GM18519 (cell line): ENCODE data around the gene SETD3.

ENCODE experiments used
- ATAC-seq: cut with Tn5 transposase; IDR thresholded peaks from one replicate; pipeline ENCODE4 v1.9.1; 2021; ENCODE audit warnings: mild to moderate bottlenecking, moderate library complexity; ENCODE audit not compliant: unreplicated experiment, low FRiP score

Gene SETD3

DNA sequence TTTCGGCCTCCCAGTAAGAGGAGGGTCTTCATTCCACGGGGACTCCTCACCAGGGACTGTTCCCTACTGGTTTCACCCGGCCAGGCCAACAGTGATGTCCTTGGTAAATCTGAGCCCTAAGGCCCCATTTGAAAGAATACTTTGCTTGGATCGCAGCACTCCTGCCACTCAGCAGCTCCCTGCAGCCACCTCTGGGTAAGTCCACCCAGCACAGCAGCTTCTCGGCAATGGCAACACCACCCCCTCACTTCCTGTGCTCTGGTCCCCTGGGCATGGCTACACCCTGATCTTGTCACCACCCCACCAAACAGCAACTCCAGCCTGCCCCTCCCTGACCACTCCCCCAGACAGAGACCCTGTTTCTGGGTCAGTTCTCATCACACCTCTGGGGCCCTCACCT, 100.3 kb downstream of the SETD3 start:
- ATAC-seq = no peak

DNA sequence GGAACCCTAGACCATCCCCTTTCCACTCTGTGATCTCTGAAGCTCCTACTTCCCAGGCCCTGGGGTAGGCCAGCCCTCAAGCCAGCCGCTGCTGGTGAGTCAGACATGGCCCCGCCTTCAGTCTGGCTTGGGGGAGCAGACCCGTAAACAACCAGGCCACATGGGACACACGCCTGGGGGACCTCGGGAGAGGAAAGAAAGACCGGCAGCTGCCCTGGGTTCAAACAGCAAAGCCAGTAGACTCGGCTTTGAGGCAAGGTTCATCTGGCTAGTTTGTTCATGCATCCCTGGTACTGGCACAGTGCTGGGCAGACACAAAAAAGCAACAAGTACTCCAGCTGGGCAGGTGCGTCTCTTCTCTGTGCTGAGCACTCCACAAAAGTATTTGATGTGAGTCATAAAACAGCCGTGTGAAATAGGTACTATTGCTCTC, 101.9 kb downstream of the SETD3 start:
- ATAC-seq = no peak

DNA sequence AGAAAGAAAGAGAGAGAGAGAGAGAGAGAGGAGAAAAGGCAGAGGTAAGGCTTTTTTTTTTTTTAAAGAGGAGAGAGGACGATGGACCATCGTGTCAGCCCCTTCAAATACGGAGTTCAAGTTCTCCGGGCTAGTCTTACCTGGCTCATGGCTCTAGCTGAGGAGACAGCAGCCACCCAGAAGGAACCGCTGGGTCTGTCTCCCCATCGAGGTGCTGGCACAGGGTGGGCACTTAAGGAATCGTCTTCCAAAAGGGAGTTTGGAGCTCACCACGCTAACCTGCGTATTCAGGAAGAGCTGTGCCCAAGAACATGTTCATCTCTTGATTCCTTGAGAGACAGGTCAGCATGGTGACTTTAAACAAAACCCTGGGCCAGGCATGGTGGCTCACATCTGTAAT, 102.7 kb downstream of the SETD3 start:
- ATAC-seq = no peak

GRCh38 chr14:99374964-99375363, 105.7 kb downstream of the SETD3 start:
- no peak for ATAC-seq

DNA sequence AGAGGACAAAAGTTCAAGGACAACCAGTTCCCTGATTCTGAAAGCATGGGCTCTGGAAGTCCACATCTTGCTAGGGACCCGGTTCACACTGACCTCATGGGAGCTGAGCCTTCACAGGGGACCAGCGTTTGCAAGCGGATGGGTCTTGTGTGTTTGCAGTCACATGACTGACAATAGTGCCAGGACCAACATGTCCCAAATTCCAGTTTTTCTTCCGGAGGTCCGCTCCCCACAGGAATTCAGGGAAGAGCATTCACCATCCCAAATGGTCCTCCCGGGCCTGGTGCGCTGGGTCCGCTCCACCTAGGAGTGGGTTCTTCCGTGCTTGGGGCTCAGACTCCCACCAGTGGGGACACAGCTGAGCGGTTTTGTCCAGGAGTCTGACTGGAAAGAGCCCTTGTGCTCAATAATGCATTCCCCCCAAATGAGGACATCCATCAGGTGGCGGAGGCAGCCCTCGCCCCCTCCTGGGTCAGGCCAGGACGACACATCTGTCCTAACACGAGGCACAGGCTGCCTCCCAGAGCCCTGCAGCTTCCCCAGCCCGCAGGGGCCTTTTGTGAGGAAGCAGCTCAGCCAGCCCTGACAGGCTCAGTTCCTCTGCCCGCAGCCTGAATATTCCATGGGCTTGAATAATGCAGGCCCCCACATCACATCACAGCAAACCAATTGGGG, 116.9 kb downstream of the SETD3 start:
- ATAC-seq = no peak

GRCh38 chr14:99363051-99363450, 117.6 kb downstream of the SETD3 start:
- no peak for ATAC-seq

- no peak for ATAC-seq
These were observed 119.0 kb downstream of the SETD3 start for GRCh38 chr14:99361596-99362215.

- ATAC-seq = no peak
These were observed 119.7 kb downstream of the SETD3 start for GRCh38 chr14:99360774-99361595.

DNA sequence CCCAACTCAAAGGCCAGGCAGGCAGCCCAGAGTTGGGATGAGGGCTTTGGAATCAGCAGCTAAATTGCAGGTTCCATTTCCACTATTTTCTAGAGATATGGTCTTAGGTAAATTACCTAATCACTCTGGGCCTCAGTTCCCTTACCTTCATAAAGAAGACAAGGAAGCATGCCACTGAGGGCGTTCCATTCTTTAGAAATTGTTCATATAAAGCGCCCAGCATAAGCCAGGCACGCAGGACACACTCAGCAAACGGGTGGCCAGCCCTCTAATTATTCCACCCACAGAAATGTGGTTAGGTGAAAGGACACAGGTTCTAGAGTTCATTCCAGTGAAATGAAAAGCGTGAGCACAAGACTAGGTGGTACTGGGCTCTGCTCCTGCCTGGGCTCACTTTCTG, 120.8 kb downstream of the SETD3 start:
- no peak for ATAC-seq

DNA sequence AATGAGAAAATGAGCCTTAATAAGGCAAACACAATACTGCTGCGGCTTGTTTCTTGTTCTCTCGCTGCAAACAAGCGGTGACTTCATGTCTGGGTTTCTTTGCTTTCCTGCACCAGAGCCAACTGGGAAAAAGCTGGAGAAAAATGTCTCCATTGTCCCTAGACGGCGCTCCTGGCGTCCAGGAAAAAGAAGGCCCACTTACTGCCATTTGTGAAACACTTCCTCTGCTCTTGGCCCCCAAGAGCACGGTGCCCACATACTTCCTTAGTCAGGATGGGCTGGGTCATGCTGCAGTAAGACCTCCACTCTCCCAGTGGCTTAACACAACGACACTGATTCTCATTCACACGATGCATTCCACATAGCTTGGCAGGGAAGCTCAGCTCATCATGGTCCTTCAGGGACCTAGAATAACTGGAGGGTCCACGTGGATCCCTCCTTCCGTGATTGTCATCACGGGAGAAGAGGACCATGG, 122.7 kb downstream of the SETD3 start:
- no peak for ATAC-seq

GRCh38 chr14:99357151-99357915, 123.3 kb downstream of the SETD3 start:
- no peak for ATAC-seq

DNA sequence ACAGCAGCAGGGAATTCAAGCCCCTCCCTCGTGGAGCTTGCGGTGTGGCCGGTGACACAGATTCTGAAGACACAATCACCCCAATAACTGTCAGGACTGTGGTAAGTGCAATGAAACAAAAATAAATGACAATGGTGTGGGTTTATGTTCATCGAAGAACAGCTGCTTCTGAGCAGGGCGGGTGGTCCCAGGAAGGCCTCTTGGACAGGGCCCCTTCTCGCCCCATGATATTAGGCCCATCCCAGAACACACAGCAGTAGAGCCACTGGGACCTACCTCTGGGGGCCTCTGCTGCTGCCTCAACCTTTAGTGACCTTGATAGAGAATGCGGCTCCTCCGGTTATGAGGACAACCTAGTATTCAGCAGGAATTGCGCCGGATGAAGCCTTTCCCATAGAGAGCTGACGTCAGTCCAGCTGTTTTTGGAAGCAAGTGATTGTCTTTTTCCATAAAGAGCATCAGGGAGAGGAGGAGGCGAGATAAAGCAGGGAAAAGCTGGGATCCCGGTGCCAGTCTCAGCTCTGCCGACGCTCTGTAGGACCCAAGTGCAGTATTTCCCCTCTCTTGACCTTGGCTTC, 124.5 kb downstream of the SETD3 start:
- no peak for ATAC-seq

- ATAC-seq = no peak
These were observed 126.3 kb downstream of the SETD3 start for GRCh38 chr14:99354166-99354875.

DNA sequence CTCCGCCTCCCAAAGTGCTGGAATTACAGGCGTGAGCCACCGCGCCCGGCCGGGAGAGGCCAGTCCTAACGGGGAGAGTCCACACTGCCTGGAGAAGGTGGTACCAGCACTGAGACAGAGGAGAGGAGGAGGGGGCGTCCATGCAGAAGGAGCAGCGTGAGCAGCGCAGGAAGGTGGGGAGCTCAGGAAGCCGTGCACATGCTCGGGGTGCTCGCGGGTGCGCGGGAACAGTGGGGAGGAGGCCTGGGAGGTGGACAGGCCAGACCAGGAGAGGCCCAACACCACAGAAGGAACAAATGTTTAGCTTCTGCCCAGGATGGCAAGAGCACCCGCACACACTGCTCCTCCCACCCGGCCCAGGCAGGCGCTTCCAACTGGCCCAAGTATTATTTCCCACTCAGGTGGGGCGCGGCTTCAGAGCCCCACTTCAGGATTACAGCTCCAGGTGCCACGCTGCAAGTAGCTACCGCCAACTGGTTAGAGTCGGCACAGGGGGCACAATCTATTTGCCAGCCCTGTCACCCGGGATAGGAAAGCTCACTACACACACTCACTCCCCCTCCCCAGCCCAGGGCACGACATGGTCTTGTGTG, 127.9 kb downstream of the SETD3 start:
- no peak for ATAC-seq

DNA sequence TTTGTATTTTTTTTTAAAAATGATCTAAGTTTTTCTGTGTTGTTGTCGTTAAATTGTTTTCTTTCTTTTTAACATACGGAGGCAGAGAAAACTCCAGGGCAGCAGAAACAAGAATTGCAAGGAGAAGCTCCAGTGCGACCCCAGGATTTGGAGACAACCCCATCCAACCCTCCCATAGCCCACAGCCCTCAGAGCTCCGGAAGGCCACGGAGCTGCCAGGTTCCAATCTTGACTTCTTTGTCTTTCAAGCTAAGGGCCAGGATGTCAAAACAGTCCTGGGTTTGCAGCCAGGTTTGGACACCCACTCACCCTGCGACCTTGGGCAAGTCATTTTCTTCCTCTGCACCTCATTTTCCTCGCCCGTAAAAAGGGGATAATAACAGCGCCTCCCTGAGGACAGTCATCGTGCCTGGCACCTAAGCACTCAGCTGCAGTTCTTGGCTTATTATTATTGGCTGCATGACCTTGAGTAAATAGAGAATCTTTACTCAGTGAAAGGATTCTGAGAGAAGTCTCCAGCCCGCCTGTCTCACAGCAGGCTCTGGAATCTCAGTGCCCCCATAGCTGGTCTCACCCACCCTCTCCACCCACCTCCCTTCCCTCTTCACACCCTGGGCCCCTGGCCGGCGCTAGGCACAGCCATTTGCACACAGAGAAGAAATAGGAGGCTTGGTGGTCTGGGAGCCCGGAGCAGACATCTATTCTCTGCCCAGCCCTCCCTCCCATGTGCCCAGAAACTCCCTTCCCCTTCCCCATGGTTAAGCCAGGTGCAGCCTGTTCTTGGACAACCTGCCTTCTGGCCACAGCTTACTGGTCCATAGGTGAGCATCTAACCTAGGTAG, 129.3 kb downstream of the SETD3 start:
- no peak for ATAC-seq

DNA sequence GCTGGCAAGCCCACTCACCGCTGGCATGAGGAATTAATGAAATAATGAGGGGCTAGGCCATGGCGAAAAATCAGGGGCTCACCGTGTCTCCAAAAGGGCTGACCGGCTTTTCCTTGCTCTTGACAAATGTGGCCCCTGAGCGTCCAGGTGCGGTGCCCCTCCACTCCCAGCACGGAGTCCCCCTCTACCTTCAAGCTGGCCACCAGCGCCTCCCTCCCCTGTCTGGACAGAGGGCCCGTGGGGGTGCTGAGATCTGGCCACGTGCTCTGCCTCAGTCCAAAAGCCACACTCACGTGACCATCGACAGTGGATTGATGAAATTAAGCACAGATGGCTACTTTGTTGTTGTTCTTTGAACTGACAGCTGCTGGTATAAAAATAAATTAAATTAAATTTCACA, 129.9 kb downstream of the SETD3 start:
- no peak for ATAC-seq

- no peak for ATAC-seq
These were observed 130.8 kb downstream of the SETD3 start for GRCh38 chr14:99349721-99350495.
